GM21619 (cell line): Measurements from ENCODE around the gene PEBP1.
"Not testable (repeated sequence)": the region's sequence is repeated elsewhere in the genome, so short reads cannot be mapped to it uniquely, and the experiment has no call there.

ENCODE experiments used
- ATAC-seq: cut with Tn5 transposase; IDR thresholded peaks from one replicate; pipeline ENCODE4 v1.9.1; 2021; ENCODE audit not compliant: unreplicated experiment

Gene PEBP1

DNA sequence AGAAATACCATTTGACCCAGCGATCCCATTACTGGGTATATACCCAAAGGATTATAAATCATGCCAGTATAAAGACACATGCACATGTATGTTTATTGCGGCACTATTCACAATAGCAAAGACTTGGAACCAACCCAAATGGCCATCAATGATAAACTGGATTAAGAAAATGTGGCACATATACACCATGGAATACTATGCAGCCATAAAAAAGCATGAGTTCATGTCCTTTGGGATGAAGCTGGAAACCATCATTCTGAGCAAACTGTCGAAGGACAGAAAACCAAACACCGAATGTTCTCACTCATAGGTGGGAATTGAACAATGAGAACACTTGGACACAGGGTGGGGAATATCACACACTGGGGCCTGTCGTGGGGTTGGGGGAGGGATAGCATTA, 6.5 kb upstream of the PEBP1 start:
- ATAC-seq: not testable (repeated sequence)

- peak; percentile 38 for ATAC-seq
Observed at GRCh38 chr12:118136559-118137003, 657 bp downstream of the PEBP1 start.

DNA sequence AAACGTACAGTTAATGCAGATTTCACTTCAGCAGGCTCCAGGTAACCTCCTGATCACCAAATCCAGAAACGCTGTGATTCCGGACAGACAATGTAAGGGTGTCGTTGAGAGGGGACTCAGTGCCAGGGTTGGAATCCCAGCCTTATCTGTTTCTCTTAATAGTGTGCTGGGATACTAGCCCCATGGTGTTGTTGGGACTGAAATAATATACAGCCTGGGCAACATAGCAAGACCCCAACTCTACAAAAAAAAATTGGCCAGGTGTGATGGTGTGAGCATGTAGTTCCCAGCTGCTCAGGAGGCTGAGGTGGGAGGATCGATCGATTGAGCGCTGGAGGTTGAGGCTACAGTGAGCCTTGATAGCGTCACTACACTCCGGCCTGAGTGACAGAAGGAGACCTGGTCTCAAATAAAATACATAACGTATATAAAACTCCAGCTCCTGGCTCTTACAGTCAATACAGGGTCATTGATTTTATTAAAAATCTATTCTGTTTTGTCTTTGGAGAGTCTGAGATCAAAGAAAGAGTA, 1.3 kb downstream of the PEBP1 start:
- no peak for ATAC-seq

DNA sequence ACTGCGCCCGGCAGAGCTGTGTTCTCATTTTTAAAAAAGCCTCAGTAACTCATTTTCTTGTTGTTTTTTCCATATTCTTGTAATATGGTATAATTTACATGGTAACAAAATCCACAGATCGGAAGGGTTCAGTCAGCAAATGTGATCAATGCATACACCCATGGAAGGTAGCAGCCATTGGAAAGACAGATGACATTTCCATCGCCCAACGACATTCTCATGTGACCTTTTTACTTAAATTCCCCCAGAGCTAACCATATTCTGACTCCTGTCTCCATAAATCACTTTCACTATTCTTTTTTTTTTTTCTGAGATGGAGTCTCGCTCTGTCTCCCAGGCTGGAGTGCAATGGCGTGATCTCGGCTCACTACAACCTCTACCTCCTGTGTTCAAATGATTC, 4.9 kb downstream of the PEBP1 start:
- ATAC-seq: no peak

- ATAC-seq: no peak
Observed at GRCh38 chr12:118144499-118144898, 8.6 kb downstream of the PEBP1 start.

DNA sequence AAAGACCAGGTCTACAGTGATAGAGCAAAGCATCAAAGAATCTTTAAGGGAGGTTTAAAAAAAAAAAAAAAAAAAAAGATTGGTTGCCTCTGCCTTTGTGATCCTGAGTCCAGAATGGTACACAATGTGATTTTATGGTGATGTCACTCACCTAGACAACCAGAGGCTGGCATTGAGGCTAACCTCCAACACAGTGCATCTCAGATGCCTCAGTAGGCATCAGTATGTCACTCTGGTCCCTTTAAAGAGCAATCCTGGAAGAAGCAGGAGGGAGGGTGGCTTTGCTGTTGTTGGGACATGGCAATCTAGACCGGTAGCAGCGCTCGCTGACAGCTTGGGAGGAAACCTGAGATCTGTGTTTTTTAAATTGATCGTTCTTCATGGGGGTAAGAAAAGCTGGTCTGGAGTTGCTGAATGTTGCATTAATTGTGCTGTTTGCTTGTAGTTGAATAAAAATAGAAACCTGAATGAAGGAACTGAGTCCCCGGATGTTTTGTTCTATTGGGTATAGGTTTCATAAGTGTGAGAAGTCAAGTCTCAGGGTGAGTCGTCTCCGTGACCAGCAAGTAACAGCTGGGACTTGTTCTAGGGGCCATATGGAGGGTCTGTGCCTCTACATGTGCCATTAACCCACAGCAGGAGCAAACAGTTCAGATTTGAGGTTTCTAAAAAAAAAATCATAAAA, 9.3 kb downstream of the PEBP1 start:
- peak; percentile 66 for ATAC-seq

- ATAC-seq: no peak
Observed at GRCh38 chr12:118145798-118146156, 9.9 kb downstream of the PEBP1 start.

DNA sequence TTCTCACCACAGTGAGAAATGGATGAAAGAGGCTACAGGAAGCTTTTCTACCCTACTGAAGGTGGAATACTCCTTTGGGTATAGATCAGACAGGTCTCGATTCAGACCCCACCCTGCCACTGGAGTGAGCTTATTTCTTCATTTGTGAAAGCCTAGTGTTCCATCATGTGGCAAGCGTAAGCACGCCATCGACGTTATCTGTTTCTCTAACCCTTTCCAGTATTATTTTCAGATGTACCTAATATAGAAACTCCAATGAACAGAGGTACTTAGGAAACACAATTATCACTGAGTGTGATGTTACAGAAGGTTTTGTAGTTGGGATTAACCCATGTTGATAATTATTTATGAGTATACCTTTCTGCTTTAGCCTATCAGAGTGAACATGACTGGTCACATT, 12.4 kb downstream of the PEBP1 start:
- no peak for ATAC-seq

- ATAC-seq: no peak
Observed at GRCh38 chr12:118150625-118151024, 14.7 kb downstream of the PEBP1 start.

- no peak for ATAC-seq
Observed at GRCh38 chr12:118151755-118152154, 15.8 kb downstream of the PEBP1 start.

DNA sequence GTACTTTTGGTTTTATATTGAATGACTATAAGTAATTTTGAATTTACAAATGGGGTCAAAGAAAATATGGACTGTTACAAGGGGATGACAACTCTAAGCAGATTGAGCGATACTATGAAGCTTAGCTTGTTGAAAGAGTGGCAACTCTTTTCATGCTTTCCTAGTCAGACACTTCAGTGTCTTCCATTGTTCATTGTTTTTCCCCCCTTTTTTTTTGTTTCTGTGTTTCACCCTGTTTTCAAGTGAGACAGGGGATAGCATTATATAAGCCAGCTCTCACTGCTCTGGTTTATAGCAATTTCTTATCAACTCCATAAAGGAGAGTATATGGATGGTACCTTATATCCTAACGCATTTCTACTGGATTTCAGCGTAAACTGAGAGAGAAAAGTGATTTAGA, 24.6 kb downstream of the PEBP1 start:
- ATAC-seq: no peak

- no peak for ATAC-seq
Observed at GRCh38 chr12:118164798-118165486, 29.0 kb downstream of the PEBP1 start.

DNA sequence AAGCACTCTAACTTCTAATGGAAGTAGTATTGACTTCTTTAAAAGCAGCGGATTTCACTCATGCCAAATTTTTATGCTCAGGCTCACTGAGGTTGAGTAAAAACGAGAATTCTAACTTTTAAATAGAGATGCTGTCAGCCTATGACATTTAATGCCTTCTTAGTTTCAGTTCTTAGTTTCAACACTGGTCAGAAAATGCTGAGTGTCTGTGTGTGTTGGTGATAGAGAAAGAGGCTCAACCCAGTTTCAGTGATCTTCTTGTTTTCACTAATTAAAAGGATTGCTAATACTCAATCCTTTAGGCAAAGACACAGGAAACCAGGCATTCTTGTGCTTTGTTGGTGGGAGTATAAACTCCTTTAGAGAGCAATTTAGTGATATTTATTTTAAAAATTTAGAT, 31.0 kb downstream of the PEBP1 start:
- ATAC-seq: peak; percentile 97

DNA sequence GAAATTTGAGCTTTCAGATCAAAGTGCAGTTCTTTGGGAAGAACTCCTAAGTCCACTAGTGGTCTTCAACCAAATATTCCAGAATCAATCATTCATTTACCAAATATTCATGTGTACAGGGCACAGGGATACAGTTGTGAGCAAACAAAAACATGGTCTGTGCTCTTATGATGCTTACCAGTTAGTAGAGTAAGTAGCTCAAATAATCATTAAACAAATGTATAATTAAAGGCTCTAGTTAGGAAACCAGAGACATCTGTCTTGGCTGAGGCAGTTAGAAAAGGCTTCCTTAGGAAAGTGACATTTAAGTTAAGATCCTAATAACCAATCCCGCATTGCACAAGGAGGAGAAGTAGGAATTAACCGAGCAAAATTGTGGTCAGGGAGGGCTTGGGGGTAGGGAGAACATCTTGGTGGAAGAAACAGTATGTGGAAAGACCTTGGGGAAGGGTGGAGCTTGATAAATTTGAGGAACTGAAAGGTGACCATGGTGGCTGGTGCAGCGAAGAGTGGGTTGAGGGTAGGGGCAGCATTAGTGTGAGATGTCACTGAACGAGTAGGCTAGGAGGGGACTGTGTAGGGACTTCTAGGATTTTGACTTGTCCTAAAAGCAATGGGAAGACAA, 40.0 kb downstream of the PEBP1 start:
- ATAC-seq: peak; percentile 86

GRCh38 chr12:118183155-118183554, 47.2 kb downstream of the PEBP1 start:
- ATAC-seq: peak; percentile 56

DNA sequence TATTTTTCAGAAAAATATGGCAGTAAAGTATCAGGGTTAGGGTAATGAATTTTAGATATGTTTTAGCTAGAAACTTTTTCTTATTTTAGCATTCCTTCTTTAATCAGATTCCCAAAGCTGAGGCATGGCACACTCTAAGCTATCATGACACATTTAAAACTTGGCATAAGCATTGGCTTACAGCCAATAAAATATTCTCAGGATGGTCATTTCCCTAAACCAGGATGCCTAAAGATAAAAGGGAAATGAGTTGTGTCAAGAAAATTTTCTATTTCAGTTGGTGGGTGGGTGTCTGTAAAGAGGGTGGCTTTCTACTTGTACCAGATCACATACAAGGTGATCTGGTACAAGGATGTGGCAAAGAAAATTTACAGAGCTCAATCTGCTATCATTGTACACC, 47.8 kb downstream of the PEBP1 start:
- no peak for ATAC-seq

DNA sequence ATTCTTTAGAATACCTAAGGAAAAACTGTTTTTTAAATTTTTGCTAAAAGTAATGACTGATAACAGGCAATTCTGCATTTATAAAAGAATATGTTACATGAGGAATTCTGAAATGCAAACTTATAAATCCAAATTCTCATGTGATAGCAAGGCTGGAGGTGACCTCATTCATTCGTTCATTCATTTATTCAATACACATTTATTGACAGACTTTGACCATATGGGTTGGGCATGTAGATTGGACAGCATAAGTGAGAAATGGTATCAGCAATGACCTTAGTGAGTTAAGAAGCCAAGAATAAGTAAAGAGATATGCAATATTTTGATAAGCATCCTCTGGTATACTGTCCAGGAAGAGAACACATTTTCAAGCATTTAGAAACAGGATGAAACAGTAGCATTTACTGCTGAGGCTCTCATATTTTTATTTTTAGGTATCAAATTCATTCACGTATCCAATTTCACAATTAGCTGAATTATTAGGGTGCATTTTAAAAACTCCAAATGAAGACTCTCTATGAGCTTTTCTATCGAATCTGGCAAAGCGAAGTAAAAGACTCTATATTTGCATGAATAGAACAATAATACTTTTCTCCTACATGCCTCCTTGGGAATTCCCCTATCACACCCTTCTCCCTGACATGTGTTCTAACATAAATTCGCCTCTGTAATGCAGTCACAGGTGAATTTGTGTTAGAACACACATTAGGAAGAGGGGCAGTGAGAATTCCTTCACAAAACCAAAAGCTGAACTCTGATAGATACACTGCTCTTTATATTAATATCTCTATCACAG, 49.9 kb downstream of the PEBP1 start:
- ATAC-seq: no peak

- ATAC-seq: no peak
Observed at GRCh38 chr12:118187751-118188435, 52.0 kb downstream of the PEBP1 start.

GRCh38 chr12:118188690-118189371, 52.9 kb downstream of the PEBP1 start:
- ATAC-seq: no peak

- no peak for ATAC-seq
Observed at GRCh38 chr12:118189741-118190191, 53.8 kb downstream of the PEBP1 start.
